ENCODE data around the gene PTPN22.

Gene PTPN22

DNA sequence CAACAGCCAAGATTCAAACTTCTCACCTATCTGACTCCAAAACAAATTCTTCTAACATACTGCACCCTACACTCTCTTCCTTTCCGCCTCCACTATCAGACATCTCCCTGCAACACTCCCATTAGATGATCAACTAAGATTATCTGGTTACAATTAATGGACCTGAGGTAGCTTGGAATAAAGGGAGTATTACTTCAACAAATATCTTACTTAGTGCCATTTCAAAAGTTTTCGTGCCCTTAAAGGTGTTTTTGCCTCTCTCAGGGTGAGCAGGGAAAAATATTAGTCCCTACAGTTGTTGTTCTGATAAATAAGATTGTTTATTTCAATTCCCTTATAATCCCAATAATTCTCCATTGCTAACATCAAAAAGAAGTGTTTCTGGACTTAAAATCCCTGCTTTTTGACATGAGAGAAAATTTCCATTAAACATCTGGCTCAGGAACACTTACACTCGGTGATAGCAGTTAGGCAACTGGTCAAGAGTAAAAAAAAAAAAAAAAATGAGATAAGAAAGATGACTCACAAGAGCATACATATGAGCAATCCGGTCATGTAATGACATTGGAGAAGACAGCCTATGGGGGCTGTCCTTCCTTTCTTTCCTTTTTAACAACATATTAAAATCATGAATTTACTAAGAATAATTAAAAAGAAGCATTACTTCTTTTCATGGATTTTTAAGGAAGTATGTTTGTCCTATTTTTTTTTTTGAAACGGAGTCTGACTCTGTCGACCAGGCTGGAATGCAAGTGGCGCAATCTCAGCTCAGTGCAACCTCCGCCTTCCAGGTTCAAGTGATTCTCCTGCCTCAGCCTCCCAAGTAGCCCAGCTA lies 66.9 kb downstream of the PTPN22 start:
- in situ Hi-C loops (cut with HindIII; ENCODE audit: low sequenced_read_pairs): no loop called here

DNA sequence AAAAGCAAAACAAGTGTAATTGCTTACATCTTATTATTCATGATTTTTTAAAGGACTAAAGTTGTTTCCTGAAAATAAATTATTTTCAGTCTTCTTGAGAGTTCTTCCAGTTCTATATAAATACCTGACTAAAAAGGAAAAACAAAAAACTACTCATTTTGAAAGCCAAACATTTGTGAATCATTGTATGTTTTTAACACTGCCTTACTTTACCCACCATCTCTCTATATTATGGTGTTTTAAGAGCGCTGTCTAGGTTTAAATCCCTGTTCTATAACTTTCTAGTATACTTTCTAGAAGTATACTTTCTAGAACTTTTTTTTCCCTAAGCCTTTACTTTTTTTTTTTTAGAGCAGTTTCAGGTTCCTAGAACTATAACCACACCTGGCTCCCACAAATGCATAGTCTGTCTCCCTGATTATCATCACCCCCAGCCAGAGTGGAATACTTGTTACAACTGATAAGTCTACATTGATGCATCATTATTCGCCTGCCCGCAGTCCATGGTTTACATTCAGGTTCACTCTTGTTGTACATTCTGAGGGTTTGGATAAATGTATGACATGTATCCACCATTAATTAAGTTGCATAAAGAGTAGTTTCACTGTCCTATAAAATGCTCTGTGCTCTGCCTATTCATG lies 69.0 kb downstream of the PTPN22 start:
- in situ Hi-C loops (cut with HindIII; ENCODE audit: low sequenced_read_pairs): no loop called here

DNA sequence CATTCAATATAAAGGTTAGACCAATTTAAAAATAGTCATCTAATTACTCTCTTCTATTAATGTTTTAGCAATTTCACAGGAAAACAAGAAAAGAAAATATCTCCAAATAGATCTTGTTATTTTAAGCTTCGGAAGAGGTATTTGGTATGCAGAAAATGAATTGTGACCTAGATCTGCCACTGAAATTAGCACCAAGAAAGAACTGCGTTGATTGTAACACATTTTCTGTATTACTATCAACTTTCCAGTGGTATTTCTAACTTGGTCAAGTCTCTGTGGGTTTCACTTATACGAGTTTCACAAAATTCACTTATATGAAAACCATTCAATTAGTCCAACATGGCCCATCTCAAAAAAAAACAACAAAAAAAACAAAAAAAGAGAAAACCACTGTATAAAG lies 71.0 kb downstream of the PTPN22 start:
- in situ Hi-C loops (cut with HindIII; ENCODE audit: low sequenced_read_pairs): no loop called here

DNA sequence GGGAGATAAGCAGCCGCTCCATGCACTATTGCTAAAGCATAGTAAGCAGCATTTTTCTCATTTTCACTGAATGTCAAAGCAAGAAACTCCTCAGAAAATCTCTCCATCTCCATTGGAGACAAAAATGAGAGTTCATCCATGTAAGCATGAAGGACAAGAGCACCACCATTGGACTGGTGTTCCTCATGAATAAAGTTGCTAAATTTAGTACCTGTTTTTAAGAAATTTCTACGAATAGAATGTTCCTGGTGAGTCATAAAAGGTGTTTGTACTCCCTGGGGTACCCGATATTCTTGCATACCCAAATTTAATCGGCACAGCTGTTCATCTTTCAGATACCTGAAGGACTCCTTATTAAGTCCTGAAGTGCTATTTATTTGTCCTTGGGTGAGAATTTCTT lies 74.0 kb downstream of the PTPN22 start:
- in situ Hi-C loops (cut with HindIII; ENCODE audit: low sequenced_read_pairs): loop anchor here (5.0 kb wide), 1 partner anchor 70 kb away; no protein-coding TSS in a partner anchor

DNA sequence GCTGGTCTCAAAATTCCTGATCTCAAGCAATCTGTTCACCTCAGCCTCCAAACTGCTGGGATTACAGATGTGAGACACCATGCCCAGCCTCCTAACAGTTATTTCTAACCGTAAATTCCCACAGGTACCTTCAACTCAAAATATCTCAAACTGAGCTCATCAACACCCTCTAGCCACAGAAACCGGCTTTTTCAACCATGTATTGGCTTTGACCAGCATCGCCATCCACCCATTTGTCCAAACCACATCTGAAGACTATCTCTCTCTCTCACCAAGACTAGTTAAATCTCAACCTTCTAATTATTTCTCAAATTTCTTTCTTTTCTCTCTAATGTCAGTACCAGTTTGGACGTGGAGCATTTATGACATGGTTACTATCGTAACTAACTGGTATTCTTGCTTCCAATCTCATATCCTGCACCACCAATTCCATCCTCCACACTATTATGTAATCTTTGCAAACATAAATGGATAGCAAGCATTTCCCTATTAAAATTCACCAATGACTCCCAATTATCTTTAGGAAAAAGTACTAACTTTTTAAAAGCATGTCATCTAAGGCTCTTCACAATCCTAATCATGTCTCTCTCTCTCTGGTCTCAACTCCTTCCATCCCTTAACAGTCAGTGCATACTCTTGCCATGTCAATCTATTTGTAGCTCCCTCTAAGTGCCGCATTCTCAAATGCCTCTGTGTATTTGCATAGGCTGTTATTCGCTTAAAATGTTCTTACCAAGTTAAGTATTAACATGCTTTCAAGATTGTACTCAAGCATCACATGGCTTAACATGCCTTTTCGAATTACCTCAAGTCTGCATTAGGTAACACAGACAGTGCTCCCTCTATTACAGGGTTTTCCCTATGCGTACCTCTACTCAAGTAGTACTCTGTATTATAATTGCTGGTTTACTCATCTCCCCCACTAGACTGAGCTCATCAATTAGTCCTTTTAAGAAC lies 77.4 kb downstream of the PTPN22 start:
- in situ Hi-C loops (cut with HindIII; ENCODE audit: low sequenced_read_pairs): no loop called here

DNA sequence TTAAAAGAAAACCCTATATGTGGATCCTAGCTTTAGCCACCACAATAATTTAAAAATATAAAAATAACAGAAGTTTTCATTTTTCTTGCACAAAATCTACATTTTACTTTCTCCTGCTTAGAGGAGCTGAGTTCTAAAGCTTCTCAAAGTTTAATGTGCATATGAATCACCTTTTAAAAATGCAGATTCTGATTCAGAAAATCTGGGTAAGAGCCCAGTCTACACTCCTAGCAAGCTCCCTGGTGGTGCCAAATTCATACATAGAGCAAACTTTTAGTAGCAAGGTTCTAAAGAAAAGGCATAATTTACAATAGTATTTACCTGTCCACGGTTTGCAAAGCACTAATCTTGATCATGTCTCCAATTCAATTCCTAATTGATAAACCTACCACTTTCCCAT lies 78.5 kb downstream of the PTPN22 start:
- in situ Hi-C loops (cut with HindIII; ENCODE audit: low sequenced_read_pairs): no loop called here

DNA sequence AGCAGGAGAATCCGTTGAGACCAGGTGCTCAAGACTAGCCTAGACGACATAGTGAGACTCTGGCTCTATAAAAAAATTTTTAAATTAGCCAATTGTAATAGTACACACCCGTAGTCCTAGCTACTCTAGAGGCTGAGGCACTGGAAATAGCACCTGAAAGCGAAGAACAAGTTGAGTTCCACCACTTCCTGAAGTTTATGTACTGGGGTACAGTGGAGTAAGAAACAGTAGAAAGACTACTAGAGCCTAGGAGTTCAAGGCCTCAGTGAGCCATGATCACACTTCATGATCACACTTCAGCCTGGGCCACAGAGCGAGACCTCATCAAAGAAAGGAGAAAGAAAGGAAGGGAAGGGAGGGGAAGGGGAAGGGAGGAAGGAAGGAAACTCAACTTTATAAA lies 79.0 kb downstream of the PTPN22 start:
- in situ Hi-C loops (cut with HindIII; ENCODE audit: low sequenced_read_pairs): no loop called here

DNA sequence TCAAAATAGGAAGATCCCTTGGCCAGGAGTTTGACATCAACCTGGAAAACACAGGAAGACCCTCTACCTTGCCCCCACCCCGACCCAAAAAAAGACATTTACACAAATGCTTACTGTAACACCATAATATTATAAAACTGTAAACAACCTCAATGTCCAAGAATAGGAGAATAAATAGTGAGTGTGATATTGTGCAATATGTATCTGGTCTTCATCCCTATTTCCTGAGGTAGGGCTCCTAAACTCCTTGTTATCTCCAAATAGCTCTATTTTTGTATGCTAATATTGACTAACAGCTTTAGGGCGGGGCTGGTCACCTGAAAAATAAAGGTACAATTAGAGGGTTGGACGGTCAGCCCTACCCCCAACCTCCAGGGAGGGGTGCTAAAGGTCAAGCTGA lies 82.7 kb downstream of the PTPN22 start:
- in situ Hi-C loops (cut with HindIII; ENCODE audit: low sequenced_read_pairs): no loop called here

DNA sequence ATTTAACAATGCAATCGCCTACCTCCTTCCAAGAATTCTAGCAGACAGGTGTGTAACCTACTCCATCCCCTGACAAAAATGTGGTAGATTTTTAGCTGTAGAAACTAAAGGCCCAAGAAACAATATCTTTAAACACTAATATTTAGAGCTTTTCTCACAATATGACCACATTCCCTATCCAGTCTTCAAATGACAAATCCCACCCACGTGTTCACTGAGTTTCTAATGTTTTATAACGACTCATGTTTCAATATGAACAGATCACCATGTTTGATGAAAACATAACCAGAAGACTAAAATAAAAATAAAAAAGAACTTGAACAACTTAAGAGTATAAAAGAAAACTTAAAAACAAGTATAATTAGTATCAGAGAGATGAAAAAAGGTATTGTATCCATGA lies 83.8 kb downstream of the PTPN22 start:
- in situ Hi-C loops (cut with HindIII; ENCODE audit: low sequenced_read_pairs): no loop called here

DNA sequence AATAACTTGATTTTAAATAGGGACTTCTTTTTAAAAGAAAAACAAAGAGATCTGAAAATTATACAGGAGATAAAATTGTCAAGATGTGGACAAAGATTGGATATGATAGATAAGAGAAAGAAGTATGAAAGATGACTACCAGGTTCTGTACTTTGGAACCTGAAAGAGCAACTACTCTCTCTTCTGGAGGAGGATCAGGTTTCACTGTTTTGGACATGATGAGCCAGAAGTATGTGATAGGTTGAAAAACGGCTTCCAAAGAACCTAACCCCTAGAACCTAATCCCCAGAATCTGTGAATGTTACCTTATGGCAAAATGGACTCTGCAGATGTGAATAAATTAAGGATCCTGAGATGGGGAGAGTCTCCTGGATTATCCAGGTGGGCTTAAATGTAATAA lies 85.4 kb downstream of the PTPN22 start:
- in situ Hi-C loops (cut with HindIII; ENCODE audit: low sequenced_read_pairs): no loop called here

DNA sequence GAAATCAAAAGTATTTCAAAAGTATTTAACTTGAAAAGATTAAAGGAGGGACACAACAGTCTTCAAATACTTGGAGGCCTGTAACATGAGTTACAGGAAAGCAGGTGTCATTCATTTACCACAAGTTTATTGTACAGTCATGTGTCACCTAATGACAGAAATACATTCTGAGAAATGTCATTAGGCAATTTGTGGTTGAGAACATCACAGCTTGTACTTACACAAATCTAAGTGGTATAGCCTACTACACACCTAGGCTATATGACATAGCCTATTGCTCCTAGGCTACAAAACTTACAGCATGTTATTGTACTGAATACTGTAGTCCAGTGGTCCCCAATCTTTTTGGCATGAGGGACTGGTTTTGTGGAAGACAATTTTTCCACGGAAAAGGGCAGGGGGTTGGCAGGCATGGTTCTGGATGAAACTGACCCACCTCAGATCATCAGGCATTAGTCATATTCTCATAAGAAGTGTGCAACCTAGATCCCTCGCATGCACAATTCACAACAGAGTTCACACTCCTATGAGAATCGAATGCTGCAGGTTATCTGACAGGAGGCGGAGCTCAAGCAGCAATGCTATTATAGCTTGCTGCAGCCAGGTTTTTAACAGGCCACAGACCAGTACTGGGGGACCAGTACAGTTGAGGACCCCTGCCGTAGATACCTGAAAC lies 87.3 kb downstream of the PTPN22 start:
- in situ Hi-C loops (cut with HindIII; ENCODE audit: low sequenced_read_pairs): no loop called here

DNA sequence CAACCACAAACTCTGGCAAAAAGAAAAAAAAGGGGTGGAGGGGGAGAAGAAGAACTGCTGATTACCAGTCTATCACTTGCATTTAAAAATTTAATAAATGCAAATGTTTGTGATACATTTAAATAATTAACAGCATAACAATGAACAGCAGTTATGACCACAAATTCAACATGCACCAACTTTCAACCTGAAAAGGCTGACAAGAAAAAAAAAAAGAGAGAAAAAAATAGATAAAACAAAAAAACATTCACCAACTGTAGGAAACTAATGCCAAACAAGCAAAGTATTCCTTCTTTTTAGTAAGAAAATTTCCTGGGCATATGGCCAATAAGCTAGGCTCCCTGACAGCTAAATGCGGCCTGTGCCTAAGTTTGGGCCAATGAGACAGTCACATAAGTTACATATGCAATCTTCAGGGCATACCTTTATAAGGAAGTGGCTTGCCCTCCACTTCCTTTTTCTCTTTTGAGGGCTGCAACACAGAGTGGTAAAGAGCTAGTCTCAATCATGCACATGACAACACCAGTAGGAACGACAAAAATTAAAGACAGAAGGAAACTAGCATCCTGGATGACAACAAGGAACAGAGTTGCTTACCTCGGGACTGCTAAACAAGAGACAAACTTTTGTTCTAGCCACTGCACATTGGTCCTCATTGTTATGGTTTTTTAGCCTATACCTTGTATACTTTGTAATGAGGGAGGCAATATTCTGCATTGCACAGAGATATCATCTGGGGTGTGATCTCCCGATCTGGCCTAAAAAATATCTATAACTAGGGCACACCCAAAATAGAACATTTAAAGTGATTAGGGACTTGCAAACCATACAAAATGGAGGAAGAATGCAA lies 88.0 kb downstream of the PTPN22 start:
- in situ Hi-C loops (cut with HindIII; ENCODE audit: low sequenced_read_pairs): no loop called here

DNA sequence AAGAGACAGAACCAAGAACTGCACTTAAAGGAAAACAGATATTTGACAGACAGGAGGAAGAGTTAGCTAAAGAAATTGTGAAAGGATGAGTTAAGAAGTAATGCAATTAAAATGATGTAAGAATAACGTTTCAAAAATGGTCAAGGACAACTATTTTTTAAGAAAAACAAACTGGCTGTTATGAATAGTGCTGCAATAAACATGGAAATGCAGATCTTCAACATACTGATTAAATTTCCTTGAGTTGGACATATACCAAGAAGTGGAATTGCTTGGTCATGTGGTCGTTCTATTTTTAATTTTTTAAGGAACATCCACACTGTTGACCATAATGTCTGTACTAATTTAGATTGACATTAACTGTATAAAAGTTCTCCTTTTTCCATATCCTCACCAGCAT lies 89.1 kb downstream of the PTPN22 start:
- in situ Hi-C loops (cut with HindIII; ENCODE audit: low sequenced_read_pairs): no loop called here

DNA sequence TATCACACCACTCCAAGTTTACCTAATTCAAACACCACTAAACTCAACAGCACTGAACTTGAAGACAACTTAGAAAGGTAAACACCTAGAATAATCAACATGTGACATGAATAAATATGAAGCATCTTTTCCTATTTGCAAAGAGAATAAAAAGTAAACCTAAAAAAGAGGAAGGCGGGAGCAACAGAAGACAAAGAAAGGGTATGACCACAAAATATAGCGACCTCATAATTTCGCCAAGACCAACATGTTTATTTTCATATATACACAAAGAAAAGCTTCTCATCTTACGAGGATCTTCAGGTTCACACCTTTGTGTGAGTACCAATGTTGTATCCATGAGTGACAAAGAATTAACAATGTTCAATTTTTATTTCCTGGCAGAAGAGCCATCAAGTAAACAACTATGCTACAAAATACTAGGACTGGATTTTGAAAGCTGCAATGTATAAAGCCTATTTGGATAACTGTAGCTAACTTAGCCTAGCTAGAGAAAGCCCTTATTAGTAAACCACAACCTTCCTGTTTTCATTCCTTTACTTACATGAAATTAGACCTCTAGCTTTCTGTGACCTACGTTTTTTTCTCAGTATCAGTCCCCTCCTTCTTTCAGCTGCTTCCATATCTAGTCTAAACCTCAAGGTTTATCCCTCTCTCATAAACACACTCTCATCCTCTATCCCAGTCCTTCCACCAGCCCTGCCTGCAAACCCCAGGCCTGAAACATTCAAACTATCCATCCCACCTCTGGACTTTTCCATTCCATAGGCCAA lies 91.0 kb downstream of the PTPN22 start:
- in situ Hi-C loops (cut with HindIII; ENCODE audit: low sequenced_read_pairs): no loop called here

DNA sequence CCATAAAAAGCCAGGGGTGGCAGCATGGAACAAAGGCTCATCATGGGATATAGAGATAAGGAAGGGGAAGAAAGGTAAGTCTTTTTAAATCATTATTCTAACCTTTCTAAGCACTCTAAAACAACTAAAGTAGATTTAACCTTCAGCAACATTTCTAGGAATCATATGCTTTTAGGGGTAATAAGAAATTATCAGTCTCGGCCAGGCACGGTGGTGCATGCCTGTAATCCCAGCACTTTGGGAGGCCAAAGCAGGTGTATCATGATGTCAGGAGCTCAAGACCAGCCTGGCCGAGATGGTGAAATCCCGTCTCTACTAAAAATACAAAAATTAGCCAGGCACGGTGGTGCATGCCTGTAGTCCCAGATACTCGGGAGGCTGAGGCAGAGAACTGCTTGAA lies 92.0 kb downstream of the PTPN22 start:
- in situ Hi-C loops (cut with HindIII; ENCODE audit: low sequenced_read_pairs): no loop called here

DNA sequence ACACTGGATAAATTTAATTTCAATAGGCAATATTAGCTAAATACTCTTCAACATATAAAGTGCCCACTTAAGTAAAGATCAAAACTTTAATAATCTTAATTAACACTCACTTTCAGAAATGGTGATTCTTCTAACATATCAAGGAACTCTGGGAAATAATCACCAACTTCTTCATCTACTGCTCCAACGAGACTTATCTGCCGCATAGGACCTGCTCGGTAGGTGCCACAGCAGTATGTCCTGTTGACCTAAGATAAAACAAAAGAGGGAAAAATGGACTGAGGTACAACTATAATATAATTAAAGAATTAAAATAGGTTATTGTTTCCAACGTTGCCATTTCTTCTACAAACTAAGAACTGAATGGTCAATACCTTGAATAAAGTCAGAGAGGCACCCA lies 94.0 kb downstream of the PTPN22 start:
- in situ Hi-C loops (cut with HindIII; ENCODE audit: low sequenced_read_pairs): no loop called here

DNA sequence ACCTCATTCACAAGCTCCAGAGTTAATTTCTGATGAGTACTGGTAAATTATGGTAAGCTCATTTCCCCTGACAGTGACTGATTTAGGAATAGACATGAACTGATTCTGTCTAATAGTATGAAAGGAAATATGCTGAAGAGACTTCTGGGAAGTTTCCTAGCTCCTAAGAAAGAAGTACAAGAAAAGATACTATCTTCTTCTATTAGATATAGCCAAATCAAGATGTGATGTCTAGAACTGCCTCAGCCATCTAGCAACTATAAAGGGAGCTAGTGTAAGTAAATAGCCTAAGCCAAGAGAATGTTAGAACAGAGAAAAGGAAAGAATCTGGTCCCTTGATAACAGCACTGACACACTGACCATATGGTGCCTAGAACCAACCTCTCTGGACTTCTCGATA lies 101.5 kb downstream of the PTPN22 start:
- in situ Hi-C loops (cut with HindIII; ENCODE audit: low sequenced_read_pairs): no loop called here

DNA sequence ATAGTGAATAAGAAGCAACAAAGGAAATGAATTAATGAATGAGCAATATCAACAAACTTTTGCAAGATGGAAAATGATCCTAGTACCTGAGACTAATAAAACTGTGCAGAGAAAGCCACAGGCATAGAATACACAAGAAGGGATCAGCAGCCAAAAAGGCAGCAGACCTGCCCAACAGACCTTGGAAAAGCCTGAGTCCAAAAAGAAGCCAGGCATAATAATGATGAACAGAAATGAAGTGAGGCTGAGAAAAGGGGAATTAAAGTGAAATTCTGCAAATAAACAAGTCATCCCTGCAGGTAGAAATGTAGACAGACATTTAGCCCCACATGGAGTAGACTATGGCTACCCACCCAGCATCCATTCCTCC lies 101.9 kb downstream of the PTPN22 start:
- in situ Hi-C loops (cut with HindIII; ENCODE audit: low sequenced_read_pairs): no loop called here

DNA sequence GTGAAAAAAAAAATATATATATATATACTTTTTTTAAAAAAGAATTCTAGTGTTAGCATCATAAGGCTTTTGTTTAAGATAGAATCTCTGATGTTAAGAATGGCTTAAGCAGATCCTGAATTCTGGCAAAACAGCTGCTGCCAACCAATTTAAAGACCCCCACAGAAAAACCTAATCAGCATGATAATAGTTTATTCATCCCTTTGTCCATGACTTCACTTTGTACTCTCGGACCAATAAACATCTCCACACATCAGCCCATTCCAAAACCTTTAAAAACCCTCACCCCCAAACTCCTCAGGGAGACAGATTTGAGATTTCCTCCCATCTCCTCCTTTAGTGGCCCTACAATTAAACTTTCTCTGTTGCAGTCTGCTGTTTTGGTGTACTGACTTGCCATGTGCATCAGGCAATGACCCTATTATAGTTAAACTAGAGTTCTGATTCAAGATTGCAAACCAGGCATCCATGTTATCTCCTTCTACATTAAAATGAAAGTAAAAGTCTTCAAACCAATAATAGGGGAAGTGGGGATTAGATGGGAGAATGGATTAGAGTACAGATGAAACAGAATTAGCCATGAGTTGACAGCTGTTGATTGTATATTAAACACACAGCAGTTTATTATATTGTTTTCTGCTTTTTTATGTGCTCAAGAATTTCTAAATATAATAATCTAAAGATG lies 102.5 kb downstream of the PTPN22 start:
- in situ Hi-C loops (cut with HindIII; ENCODE audit: low sequenced_read_pairs): no loop called here

Data from endothelial cell of hepatic sinusoid (primary cell).